Ovary (tissue), 9 donors: Measurements from ENCODE around the gene POLE. TPM values are rescaled to one million over a fixed set of nuclear protein-coding genes. Genes with fewer than 3 reads are reported as not detected.

Experiments used
- DNase-seq, 5 donors: peaks; one replicate each; pipeline ENCODE4 v3.0.0-alpha.2; 2019 to 2020
- H3K27ac ChIP-seq, 2 donors: fragments of 200-600 bp; one replicate each; pipeline versions ENCODE4 v1.5.1 to v1.8.0; 2019 to 2022
- H3K27me3 ChIP-seq: fragments of 200-600 bp; one replicate; pipeline ENCODE4 v1.8.0; 2022
- H3K36me3 ChIP-seq: fragments of 200-600 bp; sonication (generic); one replicate; pipeline ENCODE4 v1.5.1; 2019
- H3K4me1 ChIP-seq: one replicate; pipeline ENCODE4 v1.8.1; 2013; ENCODE audit warnings: mild to moderate bottlenecking, moderate library complexity; ENCODE audit not compliant: insufficient read depth
- H3K4me3 ChIP-seq: fragments of 200-600 bp; sonication (generic); one replicate; pipeline ENCODE4 v1.5.1; 2017
- H3K9me3 ChIP-seq, 2 donors: fragments of 200-600 bp in 1 of 2; sonication (generic) in 1 of 2; one replicate each; pipeline versions ENCODE4 v1.5.1 to v1.8.1; 2013 to 2019; ENCODE audit warnings: mild to moderate bottlenecking in 1 of 2, moderate library complexity in 1 of 2
- EP300 ChIP-seq: sonication (generic); formaldehyde crosslinking; IDR thresholded peaks from one replicate; pipeline ENCODE4 v1.6.1; 2017; ENCODE audit warnings: antibody characterized with exemption
- POLR2A ChIP-seq: fragments of 450-650 bp; IDR thresholded peaks from one replicate; pipeline ENCODE4 v1.6.1; 2017; ENCODE audit warnings: antibody characterized with exemption, mild to moderate bottlenecking, moderate library complexity
- WGBS, 3 donors: extraction: QIAGEN DNeasy Blood & Tissue Kit in 1 of 3; methylation state at CpG; one replicate each; pipeline versions ENCODE4 v1.1.5 to v1.1.7; 2013 to 2017; 5-methylcytosine and 5-hydroxymethylcytosine counted together
- intact Hi-C, 4 donors: fragments of 100-400 bp; cut with DNase I; formaldehyde crosslinking; loops; one replicate each; pipeline versions ENCODE4 v1.11.0 to v1.15.1; 2022 to 2023
- polyA plus RNA-seq, 2 donors: library from polyadenylated mRNA; stranded (reverse); fragments of 200-250 nt in 1 of 2; fragments of 350-450 nt in 1 of 2; fragmentation: Illumina TruSeq in 1 of 2; extraction: RNeasy Lipid Tissue Mini Kit (QIAGEN cat#74804) in 1 of 2; gene quantifications; one replicate each; pipeline ENCODE4 v1.2.3, GENCODE V29; 2013 to 2014
- total RNA-seq, 7 donors: library from RNA; depleted of rRNA in 2 of 7; stranded (reverse); fragments of >200 nt in 2 of 7; fragmentation: NEBNext Ultra II Directional in 3 of 7; extraction: Animal tissue kit (Norgen Biotek cat#: 25700) in 3 of 7; gene quantifications; one replicate each; pipeline versions ENCODE4 v1.1.0 to v1.2.4, GENCODE V29; 2016 to 2023
- TF ChIP-seq, protein P1 (sequence below), 3 donors: fragments of 450-650 bp in 2 of 3; fragments of 200-600 bp in 1 of 3; IDR thresholded peaks; one replicate each; pipeline versions ENCODE4 v1.5.1 to v1.8.0; 2016 to 2022; ENCODE audit warnings: antibody characterized with exemption in 3 of 3, mild to moderate bottlenecking in 1 of 3
- donor health status: DM: no; HTN: no; CAD: no; lungs with moderate emphysema.
- donor health status: DM: no; HTN: no; CAD: no.
- donor health status: Bipolar disorder and iron deficiency.
- donor health status: DM: yes; HTN: yes; CAD: no.
- donor health status: DM: no; HTN: no; CAD: no.
- donor health status: DM: yes; HTN: yes; CAD: no.

Gene POLE
- total and polyA plus RNA-seq, 9 donors, result 12.5 to 34.7 (median 24.0) TPM

DNA sequence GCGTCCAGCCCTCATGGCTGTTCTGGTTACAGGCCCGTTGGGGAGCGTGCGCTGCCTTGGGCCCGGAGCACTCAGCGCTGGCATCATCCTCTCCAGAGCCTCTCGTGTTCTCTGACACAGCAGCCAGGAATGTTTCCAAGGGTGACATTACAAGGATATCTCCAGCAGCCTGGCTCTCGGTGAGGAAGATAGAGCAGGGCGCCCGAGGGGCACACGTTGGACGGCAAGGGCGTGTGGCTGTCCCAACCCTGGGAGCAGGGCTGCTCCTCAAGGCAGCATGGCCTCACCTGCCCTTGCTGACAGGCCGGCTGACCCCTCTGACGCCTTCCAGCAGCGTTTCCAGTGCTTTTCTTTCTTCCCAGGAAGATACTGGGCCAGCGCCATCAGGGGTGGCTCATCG is 91.1 kb downstream of the POLE start:
- Histone ChIP-seq H3K4me1 (no peaks in the 10 kb centered on the region), H3K36me3 (no peaks in the 10 kb centered on the region), H3K9me3 (no peaks in the 10 kb centered on the region), H3K4me3 (no peak overlapping the region), H3K27ac (no peak overlapping the region), H3K27me3 (no peaks in the 10 kb centered on the region)
- DNase-seq, result peak in 1 of 5 donors; percentile 50
- TF ChIP-seq, protein P1, sequence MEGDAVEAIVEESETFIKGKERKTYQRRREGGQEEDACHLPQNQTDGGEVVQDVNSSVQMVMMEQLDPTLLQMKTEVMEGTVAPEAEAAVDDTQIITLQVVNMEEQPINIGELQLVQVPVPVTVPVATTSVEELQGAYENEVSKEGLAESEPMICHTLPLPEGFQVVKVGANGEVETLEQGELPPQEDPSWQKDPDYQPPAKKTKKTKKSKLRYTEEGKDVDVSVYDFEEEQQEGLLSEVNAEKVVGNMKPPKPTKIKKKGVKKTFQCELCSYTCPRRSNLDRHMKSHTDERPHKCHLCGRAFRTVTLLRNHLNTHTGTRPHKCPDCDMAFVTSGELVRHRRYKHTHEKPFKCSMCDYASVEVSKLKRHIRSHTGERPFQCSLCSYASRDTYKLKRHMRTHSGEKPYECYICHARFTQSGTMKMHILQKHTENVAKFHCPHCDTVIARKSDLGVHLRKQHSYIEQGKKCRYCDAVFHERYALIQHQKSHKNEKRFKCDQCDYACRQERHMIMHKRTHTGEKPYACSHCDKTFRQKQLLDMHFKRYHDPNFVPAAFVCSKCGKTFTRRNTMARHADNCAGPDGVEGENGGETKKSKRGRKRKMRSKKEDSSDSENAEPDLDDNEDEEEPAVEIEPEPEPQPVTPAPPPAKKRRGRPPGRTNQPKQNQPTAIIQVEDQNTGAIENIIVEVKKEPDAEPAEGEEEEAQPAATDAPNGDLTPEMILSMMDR (IDR thresholded peaks at IDR 0.05), result no peak
- TF ChIP-seq EP300, result no peak
- TF ChIP-seq POLR2A, result no peak
- intact Hi-C loops, result no loop called here
- WGBS, 3 donors, result 64 to 71% (median 68%) methylated on average over 18 of the region's 18 CpGs

DNA sequence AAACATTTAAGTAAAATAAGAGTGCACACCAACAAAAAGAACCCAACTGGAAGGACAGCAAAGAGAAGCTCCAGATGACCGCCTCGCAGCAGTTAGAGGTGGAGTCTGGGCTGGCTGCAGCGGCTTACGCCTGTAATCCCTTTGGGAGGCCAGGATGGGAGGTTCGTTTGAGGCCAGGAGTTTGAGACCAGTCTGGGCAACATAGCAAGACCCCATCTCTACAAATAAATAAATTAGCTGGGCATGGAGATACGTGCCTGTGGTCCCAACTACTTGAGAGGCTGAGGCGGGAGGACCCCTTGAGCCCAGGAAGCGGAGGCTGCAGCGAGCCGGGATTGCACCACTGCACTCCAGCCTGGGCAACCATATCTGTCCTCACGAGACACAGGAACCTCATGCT is 92.0 kb downstream of the POLE start:
- no peak for DNase-seq
- Histone ChIP-seq H3K4me3 (no peak overlapping the region), H3K9me3 (no peaks in the 10 kb centered on the region), H3K4me1 (no peaks in the 10 kb centered on the region), H3K27ac (no peak overlapping the region), H3K27me3 (no peaks in the 10 kb centered on the region), H3K36me3 (no peaks in the 10 kb centered on the region)
- intact Hi-C loops, result no loop called here
- TF ChIP-seq POLR2A (no peak), EP300 (no peak)
- TF ChIP-seq, protein P1 (IDR thresholded peaks at IDR 0.05), result no peak
- 80 to 83% (median 81%) methylated on average over 11 of the region's 11 CpGs for WGBS, 3 donors

DNA sequence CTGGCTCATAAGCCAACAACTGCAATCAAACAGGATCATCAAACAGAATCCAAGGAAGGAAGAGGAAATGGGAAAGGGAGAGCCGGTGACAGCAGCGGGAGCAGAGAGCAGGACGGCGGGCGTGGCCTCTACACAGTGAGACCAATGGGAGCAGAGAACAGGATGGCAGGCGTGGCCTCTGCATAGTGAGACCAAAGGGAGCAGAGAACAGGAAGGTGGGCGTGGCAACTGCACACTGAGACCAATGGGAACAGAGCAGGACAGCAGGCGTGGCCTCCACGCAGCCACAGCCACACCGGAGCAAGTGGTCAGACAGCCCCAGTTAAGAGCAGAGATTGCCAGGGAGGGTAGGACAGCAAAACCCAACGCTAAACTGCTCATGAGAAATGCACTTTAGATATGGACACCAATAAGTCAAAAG is 93.2 kb downstream of the POLE start:
- no peak for TF ChIP-seq POLR2A
- no peak for TF ChIP-seq EP300
- TF ChIP-seq, protein P1 (IDR thresholded peaks at IDR 0.05), result no peak
- Histone ChIP-seq H3K9me3 (no peaks in the 10 kb centered on the region), H3K4me3 (no peak overlapping the region), H3K36me3 (no peaks in the 10 kb centered on the region), H3K27ac (no peak overlapping the region), H3K4me1 (no peaks in the 10 kb centered on the region), H3K27me3 (no peaks in the 10 kb centered on the region)
- DNase-seq, result peak; percentile 81 to 95 (median 90)
- WGBS, 3 donors, result 5 to 27% (median 13%) methylated on average over 11 of the region's 11 CpGs
- intact Hi-C loops, result no loop called here

DNA sequence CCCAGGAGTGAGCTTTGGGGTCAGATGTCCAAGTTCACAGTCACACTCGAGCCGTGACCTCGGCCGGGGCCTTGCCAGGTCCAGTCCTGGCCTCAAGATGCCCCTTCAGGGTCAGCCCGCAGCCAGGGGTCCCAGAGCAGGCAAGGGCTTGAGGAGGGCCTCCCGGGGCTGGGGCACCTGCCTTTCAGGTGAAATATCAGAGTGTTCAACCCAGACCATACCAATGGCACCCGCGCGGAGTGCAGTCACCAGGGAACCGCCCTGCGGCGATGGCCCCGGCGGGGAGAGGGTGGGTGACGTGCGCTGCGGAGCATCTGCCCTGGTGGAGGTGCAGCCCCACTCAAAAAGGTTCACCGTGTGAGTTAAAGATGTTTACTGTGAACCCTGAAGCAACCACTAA is 93.6 kb downstream of the POLE start:
- WGBS, 3 donors, result 42 to 50% (median 48%) methylated on average over 14 to 18 of the region's 18 CpGs
- no peaks in the 10 kb centered on the region for H3K36me3 ChIP-seq
- no peak overlapping the region for H3K27ac ChIP-seq
- TF ChIP-seq POLR2A (no peak), EP300 (no peak)
- TF ChIP-seq, protein P1 (IDR thresholded peaks at IDR 0.05), result no peak
- peak in 2 of 5 donors; percentile 17 to 35 for DNase-seq
- H3K27me3 ChIP-seq, result no peaks in the 10 kb centered on the region
- H3K9me3 ChIP-seq, result no peaks in the 10 kb centered on the region
- H3K4me1 ChIP-seq, result no peaks in the 10 kb centered on the region
- intact Hi-C loops, result no loop called here
- H3K4me3 ChIP-seq, result no peak overlapping the region
